Neural progenitor cell (in vitro differentiated cells): ENCODE results near the gene ATM. TPM values are rescaled to one million over a fixed set of nuclear protein-coding genes. Genes with fewer than 3 reads are reported as not detected.
"Not testable (repeated sequence)": the region's sequence is repeated elsewhere in the genome, so short reads cannot be mapped to it uniquely, and the experiment has no call there.

ENCODE experiments used
- DNase-seq: peaks from one replicate; pipeline ENCODE4 v3.0.0-alpha.2; 2016; ENCODE audit warnings: low spot score
- H2AFZ ChIP-seq: fragments of 200-600 bp; sonication (generic); replicated peaks from 2 replicates; pipeline ENCODE4 v1.6.1; 2016; ENCODE audit warnings: antibody characterized with exemption
- H3F3A ChIP-seq: fragments of 200-600 bp; sonication (generic); 2 replicates; pipeline ENCODE4 v1.6.1; 2016; ENCODE audit warnings: antibody characterized with exemption, low read depth
- H3K27ac ChIP-seq: fragments of 200-600 bp; sonication (generic); 2 replicates; pipeline ENCODE4 v1.5.1; 2016; ENCODE audit warnings: mild to moderate bottlenecking
- H3K27me3 ChIP-seq: fragments of 200-600 bp; sonication (generic); 2 replicates; pipeline ENCODE4 v1.6.1; 2016; ENCODE audit warnings: mild to moderate bottlenecking, moderate library complexity
- H3K36me3 ChIP-seq: fragments of 200-600 bp; sonication (generic); 2 replicates; pipeline ENCODE4 v1.5.1; 2016
- H3K4me1 ChIP-seq: fragments of 200-600 bp; sonication (generic); 2 replicates; pipeline ENCODE4 v1.6.1; 2016; ENCODE audit warnings: mixed run types
- H3K4me2 ChIP-seq: fragments of 200-600 bp; sonication (generic); 2 replicates; pipeline ENCODE4 v1.6.1; 2016
- H3K4me3 ChIP-seq: fragments of 200-600 bp; sonication (generic); 2 replicates; pipeline ENCODE4 v1.5.1; 2016
- H3K79me2 ChIP-seq: fragments of 200-600 bp; sonication (generic); 2 replicates; pipeline ENCODE4 v1.6.1; 2016; ENCODE audit warnings: low read depth
- H3K9ac ChIP-seq: fragments of 200-600 bp; sonication (generic); 2 replicates; pipeline ENCODE4 v1.6.1; 2016
- H3K9me3 ChIP-seq: fragments of 200-600 bp; sonication (generic); 2 replicates; pipeline ENCODE4 v1.5.1; 2016; ENCODE audit warnings: low read depth
- H4K20me1 ChIP-seq: fragments of 200-600 bp; sonication (generic); 2 replicates; pipeline ENCODE4 v1.6.1; 2016; ENCODE audit warnings: low read depth
- H3K27ac Mint-ChIP-seq: 3 replicates; pipeline ENCODE4 v1.8.0; 2021; ENCODE audit warnings: mixed read lengths
- H3K27me3 Mint-ChIP-seq: 2 replicates; pipeline ENCODE4 v1.8.0; 2022; ENCODE audit warnings: low read depth, mild to moderate bottlenecking, inconsistent platforms, moderate library complexity, mixed read lengths; ENCODE audit not compliant: insufficient read depth
- H3K36me3 Mint-ChIP-seq: 3 replicates; pipeline ENCODE4 v1.8.0; 2021; ENCODE audit warnings: mixed read lengths
- H3K4me1 Mint-ChIP-seq: 3 replicates; pipeline ENCODE4 v1.8.0; 2021; ENCODE audit warnings: mixed read lengths
- H3K4me3 Mint-ChIP-seq: 3 replicates; pipeline ENCODE4 v1.8.0; 2021; ENCODE audit warnings: mild to moderate bottlenecking, moderate library complexity, mixed read lengths
- H3K9me3 Mint-ChIP-seq: 3 replicates; pipeline ENCODE4 v1.8.0; 2020; ENCODE audit warnings: mixed read lengths
- EZH2 ChIP-seq: fragments of 200-600 bp; sonication (generic); IDR thresholded peaks from 2 replicates; pipeline ENCODE4 v1.6.1; 2017; ENCODE audit warnings: antibody characterized with exemption, mild to moderate bottlenecking, moderate library complexity
- EZH2phosphoT487 ChIP-seq: fragments of 200-600 bp; sonication (generic); IDR thresholded peaks from 2 replicates; pipeline ENCODE4 v1.6.1; 2017; ENCODE audit warnings: antibody characterized with exemption
- total RNA-seq: library from RNA; depleted of rRNA; stranded (reverse); fragments of >200 nt; gene quantifications from 2 replicates; pipeline ENCODE4 v1.2.3, GENCODE V29; 2015; ENCODE audit warnings: low replicate concordance
- TF ChIP-seq, protein P1 (sequence below): fragments of 200-600 bp; sonication (generic); IDR thresholded peaks from 2 replicates; pipeline ENCODE4 v1.5.1; 2017; ENCODE audit warnings: antibody characterized with exemption, mild to moderate bottlenecking

The ATM gene
- total RNA-seq, 1 donor from 2014 or later: 105 TPM

DNA sequence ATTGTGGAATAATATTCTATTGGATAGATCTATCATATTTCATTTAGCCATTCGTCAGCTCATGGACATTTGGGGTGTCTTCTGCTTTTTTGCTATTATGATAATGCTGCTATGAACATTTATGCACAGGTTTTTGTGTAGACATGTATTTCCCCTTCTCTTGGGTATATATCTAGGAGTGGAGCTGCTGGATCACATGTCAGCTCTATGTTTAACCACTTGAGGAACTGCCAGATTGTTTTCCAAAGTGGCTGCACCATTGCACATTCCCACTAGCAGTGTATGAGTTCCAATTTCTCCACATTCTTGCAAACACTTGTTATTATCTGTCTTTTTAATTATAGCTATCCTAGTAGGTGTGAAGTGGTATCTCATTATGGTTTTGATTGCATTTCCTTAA, 169.5 kb downstream of the ATM start:
- no peaks in the 10 kb centered on the region for H3F3A ChIP-seq
- no peaks in the 10 kb centered on the region for H3K79me2 ChIP-seq
- TF ChIP-seq, protein P1, sequence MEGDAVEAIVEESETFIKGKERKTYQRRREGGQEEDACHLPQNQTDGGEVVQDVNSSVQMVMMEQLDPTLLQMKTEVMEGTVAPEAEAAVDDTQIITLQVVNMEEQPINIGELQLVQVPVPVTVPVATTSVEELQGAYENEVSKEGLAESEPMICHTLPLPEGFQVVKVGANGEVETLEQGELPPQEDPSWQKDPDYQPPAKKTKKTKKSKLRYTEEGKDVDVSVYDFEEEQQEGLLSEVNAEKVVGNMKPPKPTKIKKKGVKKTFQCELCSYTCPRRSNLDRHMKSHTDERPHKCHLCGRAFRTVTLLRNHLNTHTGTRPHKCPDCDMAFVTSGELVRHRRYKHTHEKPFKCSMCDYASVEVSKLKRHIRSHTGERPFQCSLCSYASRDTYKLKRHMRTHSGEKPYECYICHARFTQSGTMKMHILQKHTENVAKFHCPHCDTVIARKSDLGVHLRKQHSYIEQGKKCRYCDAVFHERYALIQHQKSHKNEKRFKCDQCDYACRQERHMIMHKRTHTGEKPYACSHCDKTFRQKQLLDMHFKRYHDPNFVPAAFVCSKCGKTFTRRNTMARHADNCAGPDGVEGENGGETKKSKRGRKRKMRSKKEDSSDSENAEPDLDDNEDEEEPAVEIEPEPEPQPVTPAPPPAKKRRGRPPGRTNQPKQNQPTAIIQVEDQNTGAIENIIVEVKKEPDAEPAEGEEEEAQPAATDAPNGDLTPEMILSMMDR: no peak
- TF ChIP-seq EZH2 (no peak), EZH2phosphoT487 (no peak)
- H3K27ac Mint-ChIP-seq: no peak overlapping the region
- no peaks in the 10 kb centered on the region for H3K27me3 ChIP-seq
- H3K4me3 ChIP-seq: no peak overlapping the region
- H3K4me3 Mint-ChIP-seq: no peak overlapping the region
- no peak for DNase-seq
- no peaks in the 10 kb centered on the region for H3K36me3 Mint-ChIP-seq
- H3K4me1 Mint-ChIP-seq: no peaks in the 10 kb centered on the region
- H3K9me3 ChIP-seq: no peaks in the 10 kb centered on the region
- no peak overlapping the region for H3K4me2 ChIP-seq
- H3K4me1 ChIP-seq: no peaks in the 10 kb centered on the region
- no peak overlapping the region for H2AFZ ChIP-seq
- H4K20me1 ChIP-seq: no peaks in the 10 kb centered on the region
- no peaks in the 10 kb centered on the region for H3K9me3 Mint-ChIP-seq
- H3K36me3 ChIP-seq: no peaks in the 10 kb centered on the region
- H3K27ac ChIP-seq: no peak overlapping the region
- no peak overlapping the region for H3K9ac ChIP-seq
- no peaks in the 10 kb centered on the region for H3K27me3 Mint-ChIP-seq

DNA sequence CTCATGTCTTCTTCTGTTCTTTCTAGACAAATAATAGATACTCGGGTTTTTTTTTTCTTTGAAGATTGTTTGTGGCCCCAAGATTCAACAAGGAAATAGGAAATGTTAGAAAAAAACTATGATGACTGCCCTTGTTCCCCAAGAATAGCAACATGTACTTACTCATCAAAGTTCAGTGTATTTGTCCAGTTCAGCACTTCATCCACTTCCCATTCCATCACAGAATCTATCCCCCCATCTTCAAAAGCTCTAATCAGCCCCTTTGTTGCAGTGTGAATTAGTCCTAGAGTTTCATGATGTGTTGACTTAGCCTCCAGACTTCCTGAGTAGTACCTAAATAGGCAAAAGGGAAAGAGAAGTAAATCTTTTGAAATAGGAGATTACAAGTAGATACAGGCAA, 170.2 kb downstream of the ATM start:
- Mint-ChIP-seq H3K36me3 (no peaks in the 10 kb centered on the region), H3K4me1 (no peaks in the 10 kb centered on the region), H3K4me3 (no peak overlapping the region), H3K27ac (no peak overlapping the region), H3K9me3 (no peaks in the 10 kb centered on the region), H3K27me3 (no peaks in the 10 kb centered on the region)
- H3K4me3 ChIP-seq: no peak overlapping the region
- H4K20me1 ChIP-seq: no peaks in the 10 kb centered on the region
- DNase-seq: no peak
- H3K27ac ChIP-seq: no peak overlapping the region
- H3K79me2 ChIP-seq: no peaks in the 10 kb centered on the region
- no peak overlapping the region for H2AFZ ChIP-seq
- no peaks in the 10 kb centered on the region for H3K27me3 ChIP-seq
- no peak overlapping the region for H3K4me2 ChIP-seq
- H3F3A ChIP-seq: no peaks in the 10 kb centered on the region
- no peak overlapping the region for H3K9ac ChIP-seq
- H3K9me3 ChIP-seq: no peaks in the 10 kb centered on the region
- TF ChIP-seq EZH2phosphoT487 (no peak), EZH2 (no peak)
- TF ChIP-seq, protein P1: no peak
- no peaks in the 10 kb centered on the region for H3K4me1 ChIP-seq
- H3K36me3 ChIP-seq: no peaks in the 10 kb centered on the region

GRCh38 chr11:108394744-108395284, 171.9 kb downstream of the ATM start:
- Mint-ChIP-seq H3K27ac (no peak overlapping the region), H3K9me3 (no peaks in the 10 kb centered on the region), H3K36me3 (no peaks in the 10 kb centered on the region), H3K4me3 (no peak overlapping the region), H3K4me1 (no peaks in the 10 kb centered on the region), H3K27me3 (no peaks in the 10 kb centered on the region)
- Histone ChIP-seq H3F3A (no peaks in the 10 kb centered on the region), H3K27ac (no peak overlapping the region), H3K4me3 (no peak overlapping the region), H3K36me3 (no peaks in the 10 kb centered on the region), H3K27me3 (no peaks in the 10 kb centered on the region), H3K9ac (no peak overlapping the region), H3K4me2 (no peak overlapping the region), H3K9me3 (no peaks in the 10 kb centered on the region), H3K4me1 (no peaks in the 10 kb centered on the region), H2AFZ (no peak overlapping the region), H4K20me1 (no peaks in the 10 kb centered on the region), H3K79me2 (no peaks in the 10 kb centered on the region)
- TF ChIP-seq EZH2phosphoT487 (no peak), EZH2 (no peak)
- TF ChIP-seq, protein P1: no peak
- DNase-seq: no peak

DNA sequence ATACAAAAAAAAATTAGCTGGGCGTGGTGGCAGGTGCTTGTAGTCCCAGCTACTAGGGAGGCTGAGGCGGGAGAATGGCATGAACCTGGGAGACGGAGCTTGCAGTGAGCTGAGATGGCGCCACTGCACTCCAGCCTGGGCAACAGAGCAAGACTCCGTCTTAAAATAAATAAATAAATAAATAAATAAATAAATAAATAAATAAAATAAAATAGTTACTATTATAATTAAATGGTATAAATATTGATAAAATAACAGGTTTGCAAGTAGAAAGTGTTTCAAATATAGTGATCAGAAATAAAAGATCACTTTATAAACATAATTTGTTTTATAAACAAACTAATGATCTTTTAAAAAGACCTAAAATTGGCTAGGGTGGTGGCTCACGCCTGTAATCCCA, 173.8 kb downstream of the ATM start:
- H3K4me1 ChIP-seq, H3K4me3 ChIP-seq, H3K4me3 Mint-ChIP-seq, H3K27ac ChIP-seq, H3K36me3 ChIP-seq, H3K79me2 ChIP-seq, H3K9me3 ChIP-seq, H3K27ac Mint-ChIP-seq, H3K4me1 Mint-ChIP-seq, H2AFZ ChIP-seq, H3F3A ChIP-seq, H3K27me3 ChIP-seq, H4K20me1 ChIP-seq, H3K27me3 Mint-ChIP-seq, H3K9me3 Mint-ChIP-seq, H3K36me3 Mint-ChIP-seq, H3K4me2 ChIP-seq, DNase-seq, H3K9ac ChIP-seq: not testable (repeated sequence)
